H1 (cell line): Measurements from ENCODE around the gene MLN. TPM values are rescaled to one million over a fixed set of nuclear protein-coding genes. Genes with fewer than 3 reads are reported as not detected.

Source experiments
- BRCA1 ChIP-seq: IDR thresholded peaks from 2 replicates; pipeline ENCODE4 v1.6.1; 2012; ENCODE audit warnings: low read depth, low read length, improper control_type of control experiment
- CHD2 ChIP-seq: IDR thresholded peaks from 2 replicates; pipeline ENCODE4 v1.6.1; 2012; ENCODE audit warnings: low read length, improper control_type of control experiment
- EP300 ChIP-seq, 2 experiments: IDR thresholded peaks; 1 replicate in 1 of 2; 2 replicates in 1 of 2; pipeline ENCODE4 v1.6.1; 2011 to 2012; ENCODE audit warnings: low read depth in 2 of 2, low read length in 2 of 2, mild to moderate bottlenecking in 2 of 2, borderline replicate concordance in 1 of 2, inconsistent platforms in 1 of 2, moderate library complexity in 1 of 2
- JUN ChIP-seq: IDR thresholded peaks from 2 replicates; pipeline ENCODE4 v1.6.1; 2011; ENCODE audit warnings: low read depth, mild to moderate bottlenecking, improper control_type of control experiment, low read length
- MAX ChIP-seq: IDR thresholded peaks from 2 replicates; pipeline ENCODE4 v1.6.1; 2012; ENCODE audit warnings: inconsistent platforms
- RBBP5 ChIP-seq: IDR thresholded peaks from 2 replicates; pipeline ENCODE4 v1.7.1; 2012; ENCODE audit warnings: low read depth, mild to moderate bottlenecking, inconsistent platforms, low read length, moderate library complexity, borderline replicate concordance
- TEAD4 ChIP-seq: IDR thresholded peaks from 2 replicates; pipeline ENCODE4 v1.6.1; 2012; ENCODE audit warnings: low read depth, low read length, inconsistent platforms, mixed read lengths
- polyA plus RNA-seq, 7 experiments: library from polyadenylated mRNA; depleted of rRNA in 3 of 7; stranded (reverse) in 5 of 7; unstranded in 2 of 7; fragments of >200 nt in 5 of 7; fragments of 200-250 nt in 2 of 7; gene quantifications; 1 replicate in 5 of 7; 2 replicates in 1 of 7; 4 replicates in 1 of 7; pipeline versions ENCODE4 v1.2.1 to v1.2.3, GENCODE V29; 2011 to 2013; ENCODE audit warnings: missing spikeins in 2 of 7, mixed read lengths in 2 of 7
- total RNA-seq: library from RNA; stranded (reverse); fragmentation: NEBNext Ultra II Directional; extraction: Animal tissue kit (Norgen Biotek cat#: 25700); gene quantifications from 2 replicates; pipeline ENCODE4 v1.2.1, GENCODE V29; 2021

The MLN gene
- total and polyA plus RNA-seq, 2 of the 8 experiments (the other 6 are each of a cell fraction or from before 2014, with no cell fraction given): not detected

- TF ChIP-seq CHD2 (no peak), EP300 (IDR thresholded peaks at IDR 0.05; ENCODE audit: borderline replicate concordance in 1 of 2, low read depth in 2 of 2, low read length in 2 of 2) (no peak), MAX (no peak), BRCA1 (no peak), JUN (no peak), TEAD4 (no peak), RBBP5 (no peak)
- TF ChIP-seq, all 59 proteins: peak for 0
Observed at GRCh38 chr6:33787346-33787953, 16.4 kb downstream of the MLN start (continued).
